Measurements from ENCODE around the gene PTRH2. TPM values are rescaled to one million over a fixed set of nuclear protein-coding genes. Genes with fewer than 3 reads are reported as not detected.

Gene PTRH2
- total RNA-seq, 1 experiment from 2014 or later, result 59.6 TPM

- TF ChIP-seq REST (IDR thresholded peaks at IDR 0.05; ENCODE audit: low read depth), result no peak
- no peak for TF ChIP-seq CBX3 (IDR thresholded peaks at IDR 0.05; ENCODE audit: low read depth)
- TF ChIP-seq JUND (IDR thresholded peaks at IDR 0.05), result no peak; the same call in 1 of the 2 replicates
- no peak for TF ChIP-seq RAD21 (IDR thresholded peaks at IDR 0.05; ENCODE audit: low read depth)
Observed at GRCh38 chr17:59695945-59696681, 11.1 kb downstream of the PTRH2 start (continued).

- peaks cover 76 to 83% of the 10 kb centered on the region in 2 experiments for H3K36me3 ChIP-seq (ENCODE audit: control insufficient read depth in 1 of 2, insufficient read depth in 2 of 2, low read length in 2 of 2)
- CTCF ChIA-PET, result interaction anchor here (2.1 kb wide), 1 partner anchor 165 kb away, joined by 6 read pairs; no protein-coding TSS in a partner anchor
Observed at GRCh38 chr17:59694344-59694743, 12.9 kb downstream of the PTRH2 start.

More at GRCh38 chr17:59694344-59694743, 12.9 kb downstream of the PTRH2 start:
- no peak overlapping the region for H2AFZ ChIP-seq (ENCODE audit: low read depth, low read length, poor library complexity, severe bottlenecking)
- no peak overlapping the region for H3K9ac ChIP-seq (ENCODE audit: low read length)
- H3K4me2 ChIP-seq (ENCODE audit: low read length), result no peak overlapping the region
- H3K9me2 ChIP-seq (ENCODE audit: insufficient read depth), result no peaks in the 10 kb centered on the region
- H3K4me3 ChIP-seq (replicated peaks in 1 of 2; ENCODE audit: low read depth in 1 of 2, low read length in 2 of 2), result no peak overlapping the region
- TF ChIP-seq POLR2A (IDR thresholded peaks at IDR 0.05; ENCODE audit: borderline replicate concordance, extremely low read depth, insufficient read depth, insufficient read length) (no peak), SIN3A (IDR thresholded peaks at IDR 0.05; ENCODE audit: low read depth) (no peak), TCF7L2 (IDR thresholded peaks at IDR 0.05; ENCODE audit: borderline replicate concordance, extremely low read depth, insufficient read depth, insufficient read length) (no peak), MAX (IDR thresholded peaks at IDR 0.05) (no peak), CEBPB (IDR thresholded peaks at IDR 0.05; ENCODE audit: low read depth) (no peak)
- no peak for ATAC-seq
- RAD21 ChIA-PET (ENCODE audit: low non-redundant PET in 1 of 2, low total read pairs in 2 of 2, uncharacterized antibody in 2 of 2, unreplicated experiment in 2 of 2), result no interaction called here
- POLR2A ChIA-PET, result no interaction called here
- no peaks in the 10 kb centered on the region for H3K9me3 ChIP-seq (ENCODE audit: control insufficient read depth in 1 of 2, insufficient read depth in 1 of 2, low read depth in 1 of 2, low read length in 2 of 2)
- H3K4me1 ChIP-seq (ENCODE audit: control insufficient read depth in 1 of 2, insufficient read depth in 2 of 2, low read length in 2 of 2), result no peaks in the 10 kb centered on the region
- intact Hi-C loops (cut with micrococcal nuclease), result no loop called here
- H4K20me1 ChIP-seq (ENCODE audit: insufficient read depth), result peaks cover 71% of the 10 kb centered on the region
- peaks cover 90% of the 10 kb centered on the region for H3K79me2 ChIP-seq (ENCODE audit: insufficient read depth, low read length)
- DNase-seq (ENCODE audit: low read depth, low spot score), result no peak
- H3K27ac ChIP-seq (ENCODE audit: low read depth, low read length), result no peak overlapping the region
- TSS peak; percentile 51 for BruUV-seq (replicated peaks)
- no peaks in the 10 kb centered on the region for H3K27me3 ChIP-seq (ENCODE audit: insufficient read depth, low read length)
